ENCODE results near the gene BMPR1A.
A peak's percentile ranks its signal among the peaks of the same experiment; 100 is the strongest.
"Not testable (repeated sequence)": the region's sequence is repeated elsewhere in the genome, so short reads cannot be mapped to it uniquely, and the experiment has no call there.

Gene BMPR1A

DNA sequence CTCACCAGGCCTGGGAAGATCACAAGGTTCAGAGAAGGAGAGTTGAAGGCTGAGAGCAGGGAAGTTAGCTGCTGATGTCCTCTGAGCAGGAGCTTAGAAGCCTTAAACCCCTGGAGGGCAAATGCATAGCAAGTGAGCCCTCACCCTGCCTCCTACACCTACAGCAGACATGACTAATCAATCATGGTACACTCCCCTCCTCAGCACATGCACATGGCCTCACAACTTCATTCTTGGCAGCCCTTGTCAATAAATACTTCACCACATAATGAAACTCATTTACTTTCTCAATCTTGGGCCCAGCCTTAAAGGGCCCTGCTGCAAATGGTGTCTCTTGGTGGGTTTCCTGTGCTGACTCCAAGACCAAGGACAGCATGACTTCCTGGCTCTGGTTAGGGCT is 188.1 kb downstream of the BMPR1A start:
- Histone ChIP-seq H3K4me1 (ENCODE audit: control insufficient read depth, insufficient read depth, low read length) (peaks cover 7% of the 10 kb centered on the region), H3K4me3 (ENCODE audit: low read length) (no peak overlapping the region), H3K27me3 (ENCODE audit: control insufficient read depth, insufficient read depth, low read length) (peaks cover 5% of the 10 kb centered on the region), H3K9ac (ENCODE audit: low read length) (no peak overlapping the region), H3K27ac (ENCODE audit: low read depth, low read length) (no peak overlapping the region), H3K36me3 (ENCODE audit: control insufficient read depth, insufficient read depth, low read length) (no peaks in the 10 kb centered on the region)

DNA sequence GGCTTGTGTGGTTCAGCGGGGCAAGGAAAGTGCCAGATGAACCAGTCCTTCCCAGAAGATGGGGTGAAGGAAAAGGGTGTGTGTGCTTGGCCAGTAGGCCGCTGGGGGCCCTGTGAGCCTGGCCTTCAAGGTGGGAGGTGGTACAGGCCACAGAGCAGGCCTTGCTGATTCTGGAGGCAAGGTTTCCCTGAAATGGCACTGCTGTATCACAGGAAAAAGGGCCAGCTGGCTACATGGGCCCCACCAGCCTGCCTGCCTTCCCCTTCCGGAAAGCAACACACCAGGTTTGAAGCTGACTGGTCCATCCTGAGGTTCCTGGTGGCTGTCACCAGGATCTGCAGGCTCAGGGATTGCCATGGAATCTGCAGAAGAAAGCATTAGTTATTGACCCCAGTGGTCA is 188.5 kb downstream of the BMPR1A start:
- H3K4me1 ChIP-seq (ENCODE audit: control insufficient read depth, insufficient read depth, low read length) = peaks cover 5% of the 10 kb centered on the region
- peaks cover 5% of the 10 kb centered on the region for H3K27me3 ChIP-seq (ENCODE audit: control insufficient read depth, insufficient read depth, low read length)
- H3K4me3 ChIP-seq (ENCODE audit: low read length) = no peak overlapping the region
- H3K27ac ChIP-seq (ENCODE audit: low read depth, low read length) = no peak overlapping the region
- no peak overlapping the region for H3K9ac ChIP-seq (ENCODE audit: low read length)
- H3K36me3 ChIP-seq (ENCODE audit: control insufficient read depth, insufficient read depth, low read length) = no peaks in the 10 kb centered on the region

DNA sequence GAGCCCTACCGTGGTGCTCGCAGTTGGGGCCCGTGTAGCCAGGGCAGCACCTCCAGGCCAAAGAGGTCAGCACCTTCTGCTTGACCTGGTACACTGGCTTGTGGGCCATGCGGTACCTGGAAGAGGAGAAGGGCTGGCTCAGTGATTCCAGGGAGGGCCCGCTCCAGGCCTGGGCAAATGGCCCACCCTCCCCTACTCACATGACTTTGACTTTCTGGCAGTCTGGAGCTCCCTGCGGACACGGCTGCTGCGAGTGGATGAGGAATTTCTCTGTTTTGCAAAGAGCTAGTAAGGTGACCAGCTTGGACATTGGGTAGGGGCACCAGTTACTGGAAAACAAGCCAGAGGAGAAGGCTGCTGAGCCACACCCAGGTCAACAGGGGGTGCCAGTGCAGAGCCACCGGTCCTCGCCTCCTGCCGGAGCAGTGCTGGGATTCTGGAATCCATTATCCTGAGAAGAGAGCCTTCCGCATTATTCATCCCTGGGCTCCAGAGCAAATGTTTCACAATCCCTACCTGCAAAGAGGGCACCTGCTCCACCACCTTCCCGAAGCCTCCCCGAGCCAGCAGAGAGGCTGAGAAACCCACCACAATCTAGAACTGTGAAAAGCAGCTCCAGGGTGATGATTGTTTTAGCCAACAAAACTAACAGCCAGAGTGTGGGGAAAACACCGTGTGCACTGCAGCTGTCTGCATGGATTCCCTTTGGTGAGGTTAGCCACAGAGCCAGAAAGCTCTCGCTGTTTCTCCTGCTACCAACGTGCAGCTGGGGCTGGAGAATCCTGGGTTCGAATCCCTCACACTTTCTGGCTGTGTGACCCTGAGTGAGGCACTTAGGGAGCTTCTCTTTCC is 189.2 kb downstream of the BMPR1A start:
- H3K4me1 ChIP-seq (ENCODE audit: control insufficient read depth, insufficient read depth, low read length) = peaks cover 5% of the 10 kb centered on the region
- H3K27ac ChIP-seq (ENCODE audit: low read depth, low read length) = no peak overlapping the region
- H3K9ac ChIP-seq (ENCODE audit: low read length) = no peak overlapping the region
- H3K27me3 ChIP-seq (ENCODE audit: control insufficient read depth, insufficient read depth, low read length) = peaks cover 5% of the 10 kb centered on the region
- no peaks in the 10 kb centered on the region for H3K36me3 ChIP-seq (ENCODE audit: control insufficient read depth, insufficient read depth, low read length)
- H3K4me3 ChIP-seq (ENCODE audit: low read length) = no peak overlapping the region

DNA sequence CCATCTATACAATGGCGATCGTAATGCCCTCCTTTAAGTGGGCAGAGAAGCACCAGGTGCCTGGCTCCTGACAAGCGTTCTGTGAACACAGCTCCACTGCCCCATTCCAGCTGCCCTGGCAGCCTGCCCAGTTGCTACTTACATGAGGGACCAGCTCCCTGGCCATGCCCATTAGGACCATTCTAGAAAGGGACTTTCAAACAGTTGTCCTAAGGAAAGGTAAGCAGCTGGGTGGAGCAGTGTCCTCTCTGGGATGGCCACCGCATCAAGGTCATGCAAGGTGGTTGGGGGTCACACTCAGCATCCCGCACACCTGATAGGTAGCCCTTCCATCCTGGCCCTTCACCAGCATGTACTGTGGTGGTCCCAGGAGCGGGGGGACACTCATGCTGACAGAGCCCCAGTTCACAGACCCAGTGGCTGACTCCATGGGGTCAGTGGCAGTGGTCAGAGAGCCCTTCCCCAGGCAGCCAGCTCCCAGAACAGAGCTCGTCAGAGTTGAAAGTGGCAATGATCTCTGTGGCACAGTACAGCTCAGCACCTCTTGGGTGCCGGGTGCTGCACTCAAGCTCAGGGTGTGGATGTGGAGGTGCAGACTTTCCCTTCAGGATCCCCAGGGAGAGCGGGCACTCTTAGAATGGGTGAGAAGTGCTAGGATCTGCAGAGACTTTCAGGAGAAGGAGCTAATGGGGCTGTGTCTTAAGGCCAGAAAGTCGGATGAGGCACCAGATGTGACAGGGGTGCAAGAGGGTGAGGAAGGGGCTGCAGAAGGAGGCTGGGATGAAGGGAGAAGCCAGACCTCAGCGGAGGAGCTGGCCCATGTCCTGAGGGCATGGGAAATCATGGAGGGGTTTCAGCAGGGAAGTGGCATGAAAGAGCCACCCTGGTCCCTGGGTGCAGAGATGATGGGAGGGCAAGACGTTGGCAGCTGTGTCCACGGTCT is 190.1 kb downstream of the BMPR1A start:
- Histone ChIP-seq H3K36me3 (ENCODE audit: control insufficient read depth, insufficient read depth, low read length) (no peaks in the 10 kb centered on the region), H3K27ac (ENCODE audit: low read depth, low read length) (no peak overlapping the region), H3K27me3 (ENCODE audit: control insufficient read depth, insufficient read depth, low read length) (peaks cover 5% of the 10 kb centered on the region), H3K4me3 (ENCODE audit: low read length) (no peak overlapping the region), H3K4me1 (ENCODE audit: control insufficient read depth, insufficient read depth, low read length) (peaks cover 5% of the 10 kb centered on the region), H3K9ac (ENCODE audit: low read length) (no peak overlapping the region)

DNA sequence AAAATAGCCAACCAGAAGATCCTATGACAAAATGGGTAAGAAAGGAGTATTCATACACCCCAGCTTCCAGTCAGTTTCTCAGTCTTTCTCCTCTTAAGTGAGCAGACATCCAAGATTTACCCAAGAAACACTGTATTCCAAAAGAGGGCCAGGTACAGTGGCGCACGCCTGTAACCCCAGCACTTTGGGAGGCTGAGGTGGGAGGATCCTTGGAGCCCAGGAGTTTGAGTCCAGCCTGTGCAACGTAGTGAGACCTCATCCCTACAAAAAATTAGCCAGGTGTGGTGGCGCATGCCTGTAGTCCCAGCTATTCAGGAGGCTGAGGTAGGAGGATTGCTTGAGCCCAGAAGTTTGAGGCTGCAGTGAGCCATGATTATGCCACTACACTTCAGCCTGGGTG is 191.4 kb downstream of the BMPR1A start:
- not testable (repeated sequence) for H3K4me3 ChIP-seq (ENCODE audit: low read length); H3K4me1 ChIP-seq (ENCODE audit: control insufficient read depth, insufficient read depth, low read length); H3K9ac ChIP-seq (ENCODE audit: low read length); H3K36me3 ChIP-seq (ENCODE audit: control insufficient read depth, insufficient read depth, low read length); H3K27ac ChIP-seq (ENCODE audit: low read depth, low read length); H3K27me3 ChIP-seq (ENCODE audit: control insufficient read depth, insufficient read depth, low read length)

DNA sequence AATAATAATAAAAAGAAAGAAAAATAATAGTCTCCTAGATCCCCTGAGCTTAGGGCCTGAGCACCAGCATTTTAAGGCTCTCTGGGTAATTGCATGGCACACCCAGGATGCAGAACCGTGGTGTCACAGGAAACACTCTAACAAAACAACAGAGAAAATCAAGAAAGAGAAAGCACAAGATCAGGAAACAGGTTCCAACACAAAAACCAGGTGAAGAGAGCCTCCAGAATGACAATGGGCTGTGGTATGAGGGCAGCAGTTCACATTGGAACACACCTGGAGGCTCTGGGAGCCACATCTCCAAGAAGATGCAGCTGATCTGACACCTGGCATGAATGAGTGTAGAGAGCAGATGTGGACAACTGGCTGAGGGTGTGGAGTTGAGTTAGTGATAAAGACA is 193.9 kb downstream of the BMPR1A start:
- Histone ChIP-seq H3K27me3 (ENCODE audit: control insufficient read depth, insufficient read depth, low read length) (peaks cover 5% of the 10 kb centered on the region), H3K27ac (ENCODE audit: low read depth, low read length) (no peak overlapping the region), H3K36me3 (ENCODE audit: control insufficient read depth, insufficient read depth, low read length) (no peaks in the 10 kb centered on the region), H3K9ac (ENCODE audit: low read length) (no peak overlapping the region), H3K4me1 (ENCODE audit: control insufficient read depth, insufficient read depth, low read length) (peaks cover 5% of the 10 kb centered on the region), H3K4me3 (ENCODE audit: low read length) (no peak overlapping the region)

DNA sequence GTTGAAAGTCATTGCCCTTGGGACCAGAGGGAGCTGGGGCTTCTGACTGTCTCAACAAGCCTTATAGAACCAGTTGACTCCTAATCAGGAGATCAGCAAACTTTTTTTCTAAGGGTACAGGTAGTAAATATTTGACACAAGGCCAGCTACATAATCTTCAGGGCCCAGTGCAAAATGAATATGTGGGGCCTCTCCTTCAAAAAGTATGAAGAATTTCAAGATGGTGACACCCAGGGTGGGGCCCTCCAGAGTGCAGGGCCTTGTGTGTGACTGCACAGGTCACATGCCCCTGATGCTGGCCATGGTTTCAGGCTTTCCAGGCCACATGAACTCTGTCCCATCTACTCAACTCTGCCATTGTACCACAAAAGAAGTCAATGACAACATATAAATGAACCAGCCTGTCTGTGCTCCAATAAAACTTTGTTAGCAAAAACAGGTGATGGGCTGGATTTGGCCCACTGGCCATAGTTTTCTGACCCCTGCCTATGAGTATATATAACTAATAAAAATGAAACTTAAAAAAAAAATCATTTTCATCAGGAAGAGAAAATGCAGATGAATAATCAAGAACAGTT is 194.9 kb downstream of the BMPR1A start:
- Histone ChIP-seq H3K4me1 (ENCODE audit: control insufficient read depth, insufficient read depth, low read length) (peaks cover under 1% of the 10 kb centered on the region), H3K9ac (ENCODE audit: low read length) (no peak overlapping the region), H3K4me3 (ENCODE audit: low read length) (no peak overlapping the region), H3K27ac (ENCODE audit: low read depth, low read length) (no peak overlapping the region), H3K36me3 (ENCODE audit: control insufficient read depth, insufficient read depth, low read length) (no peaks in the 10 kb centered on the region), H3K27me3 (ENCODE audit: control insufficient read depth, insufficient read depth, low read length) (peaks cover 3% of the 10 kb centered on the region)

DNA sequence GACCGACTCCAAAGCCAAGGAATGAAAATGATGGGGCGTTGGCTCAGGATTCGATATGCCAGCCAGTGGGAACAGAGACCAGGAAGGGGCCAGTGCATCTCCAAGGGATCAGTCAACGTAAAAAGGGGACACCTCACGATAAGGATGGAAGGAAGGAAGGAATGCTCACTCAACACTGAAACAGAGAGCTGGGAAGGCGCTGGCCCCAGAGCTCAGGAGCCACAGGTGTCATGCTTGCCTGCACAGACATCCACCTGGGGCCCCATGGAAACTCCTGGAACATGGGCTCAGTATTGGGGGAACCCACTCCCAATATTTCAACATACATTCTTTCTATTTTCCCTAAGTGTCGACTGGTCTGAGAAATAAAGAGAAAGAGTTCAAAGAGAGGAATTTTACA is 195.7 kb downstream of the BMPR1A start:
- Histone ChIP-seq H3K27ac (ENCODE audit: low read depth, low read length) (no peak overlapping the region), H3K4me3 (ENCODE audit: low read length) (no peak overlapping the region), H3K4me1 (ENCODE audit: control insufficient read depth, insufficient read depth, low read length) (no peaks in the 10 kb centered on the region), H3K36me3 (ENCODE audit: control insufficient read depth, insufficient read depth, low read length) (no peaks in the 10 kb centered on the region), H3K27me3 (ENCODE audit: control insufficient read depth, insufficient read depth, low read length) (no peaks in the 10 kb centered on the region), H3K9ac (ENCODE audit: low read length) (no peak overlapping the region)

DNA sequence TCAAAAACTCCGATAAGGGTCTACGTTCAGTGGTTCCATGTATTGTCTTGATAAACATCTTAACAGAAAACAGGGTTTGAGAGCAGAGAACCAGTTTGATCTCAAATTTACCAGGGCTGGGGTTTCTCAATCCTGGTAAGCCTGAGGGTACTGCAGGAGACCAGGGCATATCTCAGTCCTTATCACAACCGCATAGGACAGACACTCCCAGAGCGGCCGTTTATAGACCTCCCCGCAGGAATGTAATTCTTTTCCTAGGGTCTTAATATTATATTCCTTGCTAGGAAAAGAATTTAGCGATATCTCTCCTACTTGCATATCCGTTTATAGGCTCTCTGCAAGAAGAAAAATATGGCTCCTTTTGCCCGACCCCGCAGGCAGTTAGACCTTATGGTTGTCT is 196.3 kb downstream of the BMPR1A start:
- H3K4me3 ChIP-seq (ENCODE audit: low read length); H3K27ac ChIP-seq (ENCODE audit: low read depth, low read length): not testable (repeated sequence)

DNA sequence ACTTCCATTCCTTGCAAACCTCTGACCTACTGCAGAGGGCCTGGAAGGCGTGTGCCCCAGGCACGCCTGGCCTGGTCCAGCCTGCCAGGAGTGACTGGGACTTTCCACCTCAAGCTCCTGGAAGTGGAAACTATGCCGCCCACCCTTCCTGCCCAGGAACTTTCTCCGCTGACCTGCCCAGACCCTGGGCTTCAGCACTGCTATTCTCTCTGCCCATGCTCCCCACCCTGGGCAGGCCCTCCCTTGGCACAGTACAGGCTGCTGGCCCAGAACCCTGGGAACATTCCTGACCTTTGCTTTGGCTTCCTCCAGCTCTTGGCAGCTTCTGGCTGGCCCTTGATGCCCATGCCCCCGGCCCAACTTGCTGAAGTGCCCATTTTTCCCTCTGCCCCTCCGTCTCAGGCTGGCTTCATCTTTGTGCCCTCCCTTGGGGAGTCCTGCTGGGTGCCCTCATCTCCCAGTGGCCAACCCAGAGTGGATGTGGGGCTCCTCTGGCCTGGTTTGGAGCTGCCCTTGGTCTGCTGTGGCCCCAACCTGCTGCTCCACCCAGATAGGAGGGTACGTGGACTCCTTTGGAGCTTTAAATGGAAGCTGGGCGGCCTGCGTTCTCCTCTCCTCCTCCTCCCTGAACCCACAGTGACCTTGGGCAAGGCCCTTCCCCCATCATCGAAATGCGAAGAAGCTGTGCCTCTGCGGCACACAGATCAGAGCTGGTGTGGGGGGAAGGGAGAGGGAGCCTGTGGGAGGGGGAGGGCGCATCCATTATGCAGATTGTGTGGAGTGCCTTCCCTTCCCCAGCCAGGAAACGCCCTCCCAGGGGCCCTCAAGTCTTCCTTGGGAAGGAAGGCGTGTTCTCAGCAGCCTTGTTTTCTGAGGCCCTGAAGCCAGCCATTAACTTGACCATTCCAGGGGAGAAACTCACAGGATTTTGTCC is 197.6 kb downstream of the BMPR1A start:
- no peaks in the 10 kb centered on the region for H3K36me3 ChIP-seq (ENCODE audit: control insufficient read depth, insufficient read depth, low read length)
- H3K4me3 ChIP-seq (ENCODE audit: low read length) = no peak overlapping the region
- H3K27ac ChIP-seq (ENCODE audit: low read depth, low read length) = peak overlapping the region; percentile 18
- H3K4me1 ChIP-seq (ENCODE audit: control insufficient read depth, insufficient read depth, low read length) = no peaks in the 10 kb centered on the region
- no peaks in the 10 kb centered on the region for H3K27me3 ChIP-seq (ENCODE audit: control insufficient read depth, insufficient read depth, low read length)
- H3K9ac ChIP-seq (ENCODE audit: low read length) = no peak overlapping the region

More for the DNA sequence above, 196.3 kb downstream of the BMPR1A start:
- not testable (repeated sequence) for H3K4me1 ChIP-seq (ENCODE audit: control insufficient read depth, insufficient read depth, low read length); H3K27me3 ChIP-seq (ENCODE audit: control insufficient read depth, insufficient read depth, low read length); H3K36me3 ChIP-seq (ENCODE audit: control insufficient read depth, insufficient read depth, low read length); H3K9ac ChIP-seq (ENCODE audit: low read length)

DNA sequence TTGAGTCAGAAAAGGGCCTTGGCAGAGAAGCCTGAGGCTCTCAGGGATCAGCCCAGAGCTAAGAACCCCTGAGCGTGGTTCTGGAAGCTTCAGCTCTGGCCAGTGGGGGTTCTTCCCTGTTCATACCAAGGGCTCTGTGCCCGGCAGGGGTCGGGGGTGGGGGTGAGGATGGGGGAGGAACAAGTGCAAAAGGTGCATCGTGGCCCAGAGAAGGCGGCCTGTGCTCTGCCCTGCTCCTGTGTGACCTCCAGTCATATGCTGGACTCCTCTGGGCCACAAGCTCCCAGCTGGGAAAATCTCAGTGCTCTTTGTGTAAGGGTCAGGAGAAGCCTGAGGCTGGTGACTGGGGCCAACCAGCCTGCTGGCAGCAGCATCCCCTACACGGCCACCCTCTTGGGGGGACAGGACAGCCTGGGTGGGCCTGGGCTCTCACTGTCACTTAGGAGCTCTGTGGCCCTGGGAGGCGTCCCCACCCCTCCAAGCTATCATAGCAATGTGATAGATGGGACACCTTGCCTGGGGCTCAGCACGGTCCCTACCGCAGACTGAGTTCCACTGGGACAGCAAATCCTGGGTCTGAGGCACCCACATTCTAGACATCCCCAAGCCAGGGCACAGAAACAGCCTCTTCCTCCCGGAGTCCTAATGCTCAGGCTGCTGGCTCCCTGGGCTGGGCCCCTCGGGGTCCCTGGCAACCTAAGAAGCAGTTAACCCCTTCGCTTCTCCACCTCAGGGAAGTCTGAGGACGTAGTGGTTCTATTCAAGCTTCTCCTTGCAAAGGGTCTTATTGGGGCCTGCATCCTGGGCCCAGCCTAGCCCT is 198.5 kb downstream of the BMPR1A start:
- H3K36me3 ChIP-seq (ENCODE audit: control insufficient read depth, insufficient read depth, low read length) = no peaks in the 10 kb centered on the region
- H3K4me3 ChIP-seq (ENCODE audit: low read length) = peak overlapping the region; percentile 8
- H3K27ac ChIP-seq (ENCODE audit: low read depth, low read length) = no peak overlapping the region
- no peaks in the 10 kb centered on the region for H3K27me3 ChIP-seq (ENCODE audit: control insufficient read depth, insufficient read depth, low read length)
- H3K9ac ChIP-seq (ENCODE audit: low read length) = no peak overlapping the region
- no peaks in the 10 kb centered on the region for H3K4me1 ChIP-seq (ENCODE audit: control insufficient read depth, insufficient read depth, low read length)

All from rectal smooth muscle tissue (tissue), 1 donor.